GM12872 (cell line): ENCODE data around the gene ADGRG1.

ENCODE experiments used
- CTCF ChIP-seq: IDR thresholded peaks from 3 replicates; pipeline ENCODE4 v1.5.1; 2011; ENCODE audit warnings: low read depth, mild to moderate bottlenecking, low read length, moderate library complexity; ENCODE audit not compliant: insufficient read depth

The ADGRG1 gene

GRCh38 chr16:57684626-57685358, 56.4 kb downstream of the ADGRG1 start:
- TF ChIP-seq CTCF = no peak

DNA sequence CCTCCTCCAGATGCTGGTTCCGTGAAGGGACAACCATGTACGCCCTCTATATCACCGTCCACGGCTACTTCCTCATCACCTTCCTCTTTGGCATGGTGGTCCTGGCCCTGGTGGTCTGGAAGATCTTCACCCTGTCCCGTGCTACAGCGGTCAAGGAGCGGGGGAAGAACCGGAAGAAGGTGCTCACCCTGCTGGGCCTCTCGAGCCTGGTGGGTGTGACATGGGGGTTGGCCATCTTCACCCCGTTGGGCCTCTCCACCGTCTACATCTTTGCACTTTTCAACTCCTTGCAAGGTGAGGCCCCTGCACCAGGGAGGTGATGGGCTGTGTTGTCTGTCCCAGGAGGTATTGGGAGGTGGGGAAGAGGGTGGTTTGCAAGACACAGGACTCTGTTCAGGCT, 57.2 kb downstream of the ADGRG1 start:
- TF ChIP-seq CTCF = no peak

DNA sequence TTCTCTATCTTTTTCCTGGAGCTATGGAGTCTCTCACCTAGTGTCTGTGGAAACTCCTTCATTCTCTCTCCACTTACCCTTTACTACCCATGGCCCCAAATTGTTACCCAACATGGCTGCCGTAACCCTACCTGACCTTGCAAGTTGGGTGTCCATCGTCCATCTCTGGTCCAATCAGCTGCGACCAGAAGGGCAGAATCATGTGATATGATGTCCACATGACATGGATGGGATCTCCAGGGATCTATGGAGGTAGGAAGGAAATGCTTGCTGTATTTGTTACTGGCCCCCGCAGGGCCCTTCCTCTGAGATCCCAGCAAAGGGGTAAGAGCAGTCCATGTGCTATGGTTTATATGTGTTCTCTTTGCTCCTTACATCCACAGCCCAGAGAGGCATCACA, 58.1 kb downstream of the ADGRG1 start:
- TF ChIP-seq CTCF = no peak

DNA sequence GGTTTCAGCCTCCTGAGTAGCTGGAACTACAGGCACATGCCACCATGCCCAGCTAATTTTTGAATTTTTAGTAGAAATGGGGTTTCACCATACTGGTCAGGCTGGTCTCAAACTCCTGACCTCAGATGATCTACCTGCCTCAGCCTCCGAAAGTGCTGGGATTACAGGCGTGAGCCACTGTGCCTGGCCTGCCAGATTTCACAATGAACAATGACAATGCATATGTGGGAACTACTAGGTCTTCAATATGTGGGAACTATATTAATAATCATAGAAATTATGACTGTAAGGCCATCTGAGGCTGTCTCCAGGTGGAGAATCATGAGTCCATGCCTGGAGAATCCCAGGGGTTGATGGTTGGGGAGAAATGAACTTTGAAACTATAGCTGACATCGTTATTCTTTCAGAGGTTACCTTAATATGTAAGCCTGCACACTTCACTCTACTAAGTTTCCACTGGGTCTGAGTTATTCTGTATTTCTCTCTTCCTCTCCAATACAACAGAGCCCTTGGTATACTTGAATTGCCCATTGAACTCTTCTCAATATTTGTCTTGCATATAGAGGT, 59.0 kb downstream of the ADGRG1 start:
- no peak for TF ChIP-seq CTCF

DNA sequence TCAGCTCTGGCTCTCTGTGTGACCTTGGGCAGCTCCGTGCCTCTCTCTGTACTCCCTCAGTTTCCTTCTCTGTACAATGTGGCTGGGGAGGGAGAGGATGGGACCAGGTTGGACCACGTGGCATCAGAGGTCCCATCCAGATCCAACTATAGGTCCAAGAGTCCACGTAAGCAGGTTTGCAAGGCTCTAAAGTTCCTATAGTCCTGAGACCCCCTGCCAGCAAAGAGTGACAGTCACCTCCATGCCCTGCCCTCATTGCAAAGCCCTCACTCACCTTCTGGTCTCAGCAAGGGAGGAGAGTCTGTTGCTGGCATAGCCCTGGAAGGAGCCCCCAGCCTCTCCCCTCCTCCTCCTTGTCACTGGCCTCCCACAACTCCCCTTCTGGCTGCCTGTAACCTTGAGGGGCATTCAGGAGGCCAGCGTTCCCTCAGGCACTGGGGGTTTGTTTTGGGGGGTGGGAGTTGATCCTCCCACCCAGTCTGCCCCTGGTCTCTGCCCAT, 60.1 kb downstream of the ADGRG1 start:
- no peak for TF ChIP-seq CTCF

DNA sequence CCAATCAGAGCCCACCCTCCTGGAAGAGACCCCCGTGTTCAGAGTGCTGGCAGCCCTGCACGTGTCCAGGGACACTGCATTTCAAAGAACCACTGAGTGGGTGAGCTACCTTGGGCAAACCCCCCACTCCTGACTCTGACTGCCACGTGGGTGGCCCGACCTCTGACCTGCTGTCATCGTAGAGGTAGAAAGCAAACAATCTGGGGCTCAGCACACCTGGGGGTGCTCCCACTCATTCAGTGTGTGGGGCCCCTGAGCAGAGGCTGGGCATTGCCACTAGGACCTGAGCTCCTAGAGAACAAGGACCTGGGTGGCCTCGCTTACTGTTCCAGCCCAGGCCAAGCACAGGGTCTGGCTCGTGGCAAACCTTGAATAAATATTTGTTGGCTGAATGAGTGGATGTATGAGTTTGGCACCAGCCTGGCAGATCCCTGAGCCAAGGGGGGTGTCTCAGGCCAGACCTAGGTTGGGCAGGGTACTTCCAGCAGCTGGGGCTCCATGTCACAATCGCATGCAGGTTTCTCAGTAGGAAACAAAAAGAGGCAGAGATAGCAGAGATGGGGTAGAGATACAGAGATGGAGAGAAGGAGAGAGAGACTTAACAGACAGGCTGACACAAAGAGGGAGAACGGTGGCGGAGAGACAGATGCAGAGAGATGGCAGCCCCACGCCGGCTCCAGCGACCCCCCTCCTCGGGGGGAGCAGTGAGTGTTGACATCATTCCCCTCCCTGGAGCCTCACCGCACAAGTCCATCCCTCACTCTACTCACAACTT, 60.7 kb downstream of the ADGRG1 start:
- no peak for TF ChIP-seq CTCF

- no peak for TF ChIP-seq CTCF
These were observed 61.5 kb downstream of the ADGRG1 start for GRCh38 chr16:57689762-57690558.
